Measurements from ENCODE around the gene LRP11.

Gene LRP11

GRCh38 chr6:149905911-149906371, 41.8 kb upstream of the LRP11 start:
- no peaks in the 10 kb centered on the region for H3K9me3 ChIP-seq (ENCODE audit: control insufficient read depth, low read length)
- no peak overlapping the region for H3K27ac ChIP-seq (ENCODE audit: insufficient read depth, low read length, poor library complexity, severe bottlenecking)
- no peaks in the 10 kb centered on the region for H3K36me3 ChIP-seq (ENCODE audit: control insufficient read depth, insufficient read depth, low read length)
- H3K4me1 ChIP-seq (ENCODE audit: control insufficient read depth, insufficient read depth, low read length, poor library complexity, severe bottlenecking): no peaks in the 10 kb centered on the region
- DNase-seq: no peak
- no peaks in the 10 kb centered on the region for H3K27me3 ChIP-seq (replicated peaks; ENCODE audit: control insufficient read depth, insufficient read depth, low read length, poor library complexity, severe bottlenecking)
- H3K4me3 ChIP-seq (ENCODE audit: insufficient read depth, low read depth, low read length, poor library complexity, severe bottlenecking): no peak overlapping the region

DNA sequence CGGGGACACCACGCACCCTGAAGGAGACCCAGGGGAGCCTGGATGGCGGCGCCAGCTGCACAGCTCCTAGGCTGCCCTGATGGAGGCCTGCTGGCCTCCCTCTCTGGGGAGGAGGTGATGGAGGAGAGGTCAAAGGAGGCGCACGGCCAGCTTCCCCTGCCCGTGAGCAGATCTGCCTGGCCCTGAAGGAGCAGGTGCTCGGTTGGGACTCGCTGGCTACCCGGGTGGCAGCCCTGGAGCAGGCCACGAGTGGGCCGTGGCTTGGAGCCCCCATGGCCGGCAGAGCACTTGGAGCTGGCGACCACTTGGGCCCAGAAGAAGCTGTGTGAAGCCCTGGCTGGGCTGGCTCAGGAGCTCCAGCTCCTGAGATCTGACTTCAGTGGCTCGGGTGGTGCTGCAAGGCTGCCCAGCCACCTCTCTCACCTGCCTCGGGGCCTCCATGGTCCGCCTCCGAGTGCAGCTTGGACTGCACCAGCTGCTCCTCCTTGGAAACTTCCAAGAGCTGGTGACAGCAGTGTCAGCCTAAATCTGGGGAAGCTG, 41.3 kb upstream of the LRP11 start:
- Histone ChIP-seq H3K4me1 (ENCODE audit: control insufficient read depth, insufficient read depth, low read length, poor library complexity, severe bottlenecking) (no peaks in the 10 kb centered on the region), H3K4me3 (ENCODE audit: insufficient read depth, low read depth, low read length, poor library complexity, severe bottlenecking) (no peak overlapping the region), H3K27me3 (replicated peaks; ENCODE audit: control insufficient read depth, insufficient read depth, low read length, poor library complexity, severe bottlenecking) (no peaks in the 10 kb centered on the region), H3K36me3 (ENCODE audit: control insufficient read depth, insufficient read depth, low read length) (no peaks in the 10 kb centered on the region), H3K27ac (ENCODE audit: insufficient read depth, low read length, poor library complexity, severe bottlenecking) (no peak overlapping the region), H3K9me3 (ENCODE audit: control insufficient read depth, low read length) (no peaks in the 10 kb centered on the region)
- no peak for DNase-seq

DNA sequence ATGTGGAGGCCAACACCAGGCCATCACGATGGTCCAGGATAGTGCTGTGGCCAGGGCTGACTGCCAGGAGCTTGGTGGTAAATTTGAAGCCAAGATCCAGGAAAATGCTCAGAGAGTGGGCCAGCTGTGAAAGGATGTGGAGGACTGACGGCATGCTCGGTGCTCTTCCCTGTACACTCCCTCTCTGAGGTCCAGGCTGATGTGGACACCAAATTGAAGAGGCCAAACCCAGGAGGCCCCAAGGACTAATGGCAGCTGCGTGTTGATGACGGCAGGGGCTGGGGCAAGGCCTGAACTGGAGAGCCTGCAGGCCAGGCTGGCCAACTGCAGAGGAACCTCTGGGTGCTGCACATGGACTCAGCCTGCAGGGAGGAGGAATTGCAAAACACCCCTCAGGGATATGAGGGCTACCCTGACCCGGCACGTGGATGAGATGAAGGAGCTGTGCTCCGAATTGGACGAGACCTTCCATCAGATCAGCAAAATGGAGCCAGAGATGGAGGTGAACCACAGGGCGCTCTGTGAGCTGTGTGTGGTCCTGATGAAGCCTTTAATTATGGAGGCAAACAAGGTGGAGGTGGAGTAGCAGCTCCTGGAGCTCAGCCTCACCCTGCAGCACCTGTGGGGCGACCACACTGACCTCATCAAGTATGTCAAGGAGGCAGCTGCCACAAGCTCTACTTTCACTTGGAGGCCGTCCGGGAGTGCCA, 40.7 kb upstream of the LRP11 start:
- no peaks in the 10 kb centered on the region for H3K4me1 ChIP-seq (ENCODE audit: control insufficient read depth, insufficient read depth, low read length, poor library complexity, severe bottlenecking)
- H3K9me3 ChIP-seq (ENCODE audit: control insufficient read depth, low read length): no peaks in the 10 kb centered on the region
- no peak for DNase-seq
- no peak overlapping the region for H3K4me3 ChIP-seq (ENCODE audit: insufficient read depth, low read depth, low read length, poor library complexity, severe bottlenecking)
- no peaks in the 10 kb centered on the region for H3K36me3 ChIP-seq (ENCODE audit: control insufficient read depth, insufficient read depth, low read length)
- H3K27me3 ChIP-seq (replicated peaks; ENCODE audit: control insufficient read depth, insufficient read depth, low read length, poor library complexity, severe bottlenecking): no peaks in the 10 kb centered on the region
- H3K27ac ChIP-seq (ENCODE audit: insufficient read depth, low read length, poor library complexity, severe bottlenecking): no peak overlapping the region

DNA sequence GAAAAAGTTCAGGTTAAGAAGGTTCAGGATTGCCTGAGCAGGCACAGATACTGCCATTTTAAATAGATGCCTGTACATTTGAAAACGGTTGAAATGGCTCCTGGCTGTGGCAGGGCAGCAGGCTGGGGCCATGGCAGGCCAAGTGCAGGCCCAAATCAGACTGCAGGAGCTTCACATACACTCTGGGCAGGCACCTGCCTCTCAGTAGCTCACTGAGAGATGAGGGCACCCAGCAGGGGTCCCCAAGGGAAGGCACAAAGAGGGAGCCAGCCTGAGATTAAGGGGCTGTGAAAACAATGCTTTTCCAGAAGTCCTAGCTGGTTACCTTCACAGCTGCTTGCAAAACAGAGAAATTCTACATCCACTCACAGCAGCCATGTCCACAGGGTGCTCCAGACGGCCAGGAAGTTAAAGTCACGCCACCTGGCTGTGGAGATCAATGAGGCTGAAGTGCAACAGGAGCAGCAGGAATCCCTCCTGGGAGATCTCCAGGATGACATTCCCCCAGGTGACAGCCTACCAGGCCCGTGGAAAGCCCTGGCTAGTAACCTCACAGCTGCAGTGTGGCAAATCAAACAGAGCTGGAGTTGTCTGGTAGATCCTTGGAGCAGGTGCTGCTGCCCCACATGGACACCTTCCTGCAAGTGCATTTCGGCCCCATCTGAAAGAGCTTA, 39.9 kb upstream of the LRP11 start:
- no peaks in the 10 kb centered on the region for H3K9me3 ChIP-seq (ENCODE audit: control insufficient read depth, low read length)
- no peaks in the 10 kb centered on the region for H3K27me3 ChIP-seq (replicated peaks; ENCODE audit: control insufficient read depth, insufficient read depth, low read length, poor library complexity, severe bottlenecking)
- H3K36me3 ChIP-seq (ENCODE audit: control insufficient read depth, insufficient read depth, low read length): no peaks in the 10 kb centered on the region
- H3K27ac ChIP-seq (ENCODE audit: insufficient read depth, low read length, poor library complexity, severe bottlenecking): no peak overlapping the region
- no peak for DNase-seq
- H3K4me3 ChIP-seq (ENCODE audit: insufficient read depth, low read depth, low read length, poor library complexity, severe bottlenecking): no peak overlapping the region
- no peaks in the 10 kb centered on the region for H3K4me1 ChIP-seq (ENCODE audit: control insufficient read depth, insufficient read depth, low read length, poor library complexity, severe bottlenecking)

- Histone ChIP-seq H3K27ac (ENCODE audit: insufficient read depth, low read length, poor library complexity, severe bottlenecking) (no peak overlapping the region), H3K27me3 (replicated peaks; ENCODE audit: control insufficient read depth, insufficient read depth, low read length, poor library complexity, severe bottlenecking) (no peaks in the 10 kb centered on the region), H3K36me3 (ENCODE audit: control insufficient read depth, insufficient read depth, low read length) (no peaks in the 10 kb centered on the region), H3K4me1 (ENCODE audit: control insufficient read depth, insufficient read depth, low read length, poor library complexity, severe bottlenecking) (peaks cover 4% of the 10 kb centered on the region), H3K9me3 (ENCODE audit: control insufficient read depth, low read length) (no peaks in the 10 kb centered on the region), H3K4me3 (ENCODE audit: insufficient read depth, low read depth, low read length, poor library complexity, severe bottlenecking) (no peak overlapping the region)
- no peak for DNase-seq
Measured at GRCh38 chr6:149901444-149902140, 37.4 kb upstream of the LRP11 start.

DNA sequence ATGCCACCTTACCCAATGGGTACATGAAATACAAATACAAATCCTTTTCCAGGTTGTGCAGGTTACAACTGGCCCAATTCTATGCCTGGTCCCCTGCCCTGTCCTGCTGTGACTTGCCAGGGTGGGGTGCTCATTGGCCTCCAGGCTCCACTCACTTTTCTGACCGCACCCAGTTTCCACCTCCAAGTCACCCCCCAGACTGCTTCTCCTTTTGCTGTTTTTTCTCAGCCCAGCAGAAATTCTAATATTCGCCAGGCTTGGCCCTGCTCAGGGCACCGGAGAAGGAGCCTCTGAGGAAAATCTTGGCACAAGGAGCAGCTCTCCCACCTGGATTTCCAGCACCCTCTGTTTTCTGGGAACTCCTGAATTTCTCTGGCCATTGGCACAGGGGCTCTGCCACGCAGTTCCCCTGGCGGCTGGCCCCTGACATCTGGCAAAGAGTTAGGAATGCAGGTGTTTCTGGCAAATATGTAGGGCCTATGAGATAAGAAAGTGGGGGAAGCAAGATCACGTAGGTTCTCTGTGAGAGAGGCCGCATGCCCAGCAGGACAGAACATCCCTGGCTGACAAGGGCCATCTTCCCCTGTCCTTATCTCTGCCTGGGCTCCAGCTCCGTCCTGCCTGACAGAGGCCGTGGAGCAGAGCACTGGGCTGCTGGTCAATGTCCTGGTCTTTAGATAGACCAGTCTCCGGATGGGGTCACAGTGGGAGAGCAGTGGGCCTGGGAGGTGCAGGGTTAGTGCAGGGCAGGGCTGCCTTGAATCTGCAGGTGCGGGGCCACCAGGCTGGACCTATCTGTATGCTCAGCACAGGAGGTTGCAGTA, 36.7 kb upstream of the LRP11 start:
- H3K27ac ChIP-seq (ENCODE audit: insufficient read depth, low read length, poor library complexity, severe bottlenecking): no peak overlapping the region
- H3K27me3 ChIP-seq (replicated peaks; ENCODE audit: control insufficient read depth, insufficient read depth, low read length, poor library complexity, severe bottlenecking): no peaks in the 10 kb centered on the region
- no peaks in the 10 kb centered on the region for H3K9me3 ChIP-seq (ENCODE audit: control insufficient read depth, low read length)
- H3K4me1 ChIP-seq (ENCODE audit: control insufficient read depth, insufficient read depth, low read length, poor library complexity, severe bottlenecking): peaks cover 4% of the 10 kb centered on the region
- H3K4me3 ChIP-seq (ENCODE audit: insufficient read depth, low read depth, low read length, poor library complexity, severe bottlenecking): no peak overlapping the region
- no peaks in the 10 kb centered on the region for H3K36me3 ChIP-seq (ENCODE audit: control insufficient read depth, insufficient read depth, low read length)
- DNase-seq: no peak

- no peak for DNase-seq
- H3K27me3 ChIP-seq (replicated peaks; ENCODE audit: control insufficient read depth, insufficient read depth, low read length, poor library complexity, severe bottlenecking): no peaks in the 10 kb centered on the region
- H3K4me3 ChIP-seq (ENCODE audit: insufficient read depth, low read depth, low read length, poor library complexity, severe bottlenecking): no peak overlapping the region
- peaks cover 7% of the 10 kb centered on the region for H3K4me1 ChIP-seq (ENCODE audit: control insufficient read depth, insufficient read depth, low read length, poor library complexity, severe bottlenecking)
- H3K27ac ChIP-seq (ENCODE audit: insufficient read depth, low read length, poor library complexity, severe bottlenecking): no peak overlapping the region
- H3K9me3 ChIP-seq (ENCODE audit: control insufficient read depth, low read length): no peaks in the 10 kb centered on the region
- no peaks in the 10 kb centered on the region for H3K36me3 ChIP-seq (ENCODE audit: control insufficient read depth, insufficient read depth, low read length)
Measured at GRCh38 chr6:149899926-149900619, 35.9 kb upstream of the LRP11 start.

DNA sequence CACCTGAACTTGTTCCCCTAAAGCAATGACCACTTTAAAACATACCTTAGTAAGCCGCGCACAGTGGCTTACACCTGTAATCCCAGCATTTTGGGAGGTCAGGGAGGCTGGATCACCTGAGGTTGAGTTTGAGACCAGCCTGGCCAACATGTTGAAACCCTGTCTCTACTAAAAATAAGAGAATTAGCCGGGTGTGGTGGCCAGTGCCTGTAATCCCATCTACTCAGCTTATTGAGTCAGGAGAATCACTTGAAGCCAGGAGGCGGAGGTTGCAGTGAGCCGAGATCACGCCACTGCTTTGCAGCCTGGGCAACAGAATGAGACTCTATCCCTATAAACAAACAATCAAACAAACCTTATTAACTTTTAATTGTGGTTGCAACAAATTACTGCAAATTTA, 35.3 kb upstream of the LRP11 start:
- Histone ChIP-seq H3K4me1 (ENCODE audit: control insufficient read depth, insufficient read depth, low read length, poor library complexity, severe bottlenecking) (peaks cover 7% of the 10 kb centered on the region), H3K27me3 (replicated peaks; ENCODE audit: control insufficient read depth, insufficient read depth, low read length, poor library complexity, severe bottlenecking) (no peaks in the 10 kb centered on the region), H3K9me3 (ENCODE audit: control insufficient read depth, low read length) (no peaks in the 10 kb centered on the region), H3K27ac (ENCODE audit: insufficient read depth, low read length, poor library complexity, severe bottlenecking) (no peak overlapping the region), H3K36me3 (ENCODE audit: control insufficient read depth, insufficient read depth, low read length) (no peaks in the 10 kb centered on the region), H3K4me3 (ENCODE audit: insufficient read depth, low read depth, low read length, poor library complexity, severe bottlenecking) (no peak overlapping the region)
- no peak for DNase-seq

DNA sequence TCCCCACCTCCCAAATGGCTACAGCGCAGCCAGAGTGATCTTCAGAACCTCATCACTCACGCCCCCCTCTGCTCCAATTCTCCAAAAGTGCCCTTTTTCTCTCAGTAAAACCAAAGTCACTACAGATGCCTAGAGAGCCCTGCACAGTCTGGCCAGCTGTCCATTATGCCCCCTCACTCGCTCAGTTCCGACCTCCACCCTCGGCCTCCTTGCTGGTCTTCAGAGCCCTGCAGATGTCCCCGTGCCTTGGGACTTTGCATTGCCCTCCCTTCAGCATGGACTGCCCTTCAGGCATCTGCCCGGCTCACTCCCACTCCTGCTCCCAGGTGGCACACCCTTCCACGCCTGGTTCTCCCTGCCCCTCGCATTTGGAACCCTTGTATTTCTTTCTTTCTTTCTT, 34.8 kb upstream of the LRP11 start:
- Histone ChIP-seq H3K9me3 (ENCODE audit: control insufficient read depth, low read length) (no peaks in the 10 kb centered on the region), H3K36me3 (ENCODE audit: control insufficient read depth, insufficient read depth, low read length) (no peaks in the 10 kb centered on the region), H3K4me3 (ENCODE audit: insufficient read depth, low read depth, low read length, poor library complexity, severe bottlenecking) (no peak overlapping the region), H3K27me3 (replicated peaks; ENCODE audit: control insufficient read depth, insufficient read depth, low read length, poor library complexity, severe bottlenecking) (no peaks in the 10 kb centered on the region), H3K27ac (ENCODE audit: insufficient read depth, low read length, poor library complexity, severe bottlenecking) (no peak overlapping the region), H3K4me1 (ENCODE audit: control insufficient read depth, insufficient read depth, low read length, poor library complexity, severe bottlenecking) (peaks cover 7% of the 10 kb centered on the region)
- no peak for DNase-seq
